Upper lobe of right lung (tissue), 1 donor: Measurements from ENCODE around the gene WDR64. TPM values are rescaled to one million over a fixed set of nuclear protein-coding genes. Genes with fewer than 3 reads are reported as not detected.

Source experiments
- ATAC-seq: fragments of 200-7000 bp; cut with Tn5 transposase; one replicate; pipeline ENCODE4 v1.9.1; 2020; ENCODE audit warnings: mild to moderate bottlenecking, moderate library complexity
- DNase-seq: peaks from one replicate; pipeline ENCODE4 v3.0.0-alpha.2; 2020
- H3K27ac ChIP-seq: fragments of 200-600 bp; one replicate; pipeline ENCODE4 v1.8.0; 2022
- H3K27me3 ChIP-seq: fragments of 200-600 bp; one replicate; pipeline ENCODE4 v1.8.0; 2022; ENCODE audit warnings: mild to moderate bottlenecking
- H3K36me3 ChIP-seq: fragments of 200-600 bp; one replicate; pipeline ENCODE4 v1.8.0; 2022
- H3K4me1 ChIP-seq: fragments of 200-600 bp; one replicate; pipeline ENCODE4 v1.8.0; 2022
- H3K4me3 ChIP-seq: fragments of 200-600 bp; one replicate; pipeline ENCODE4 v1.8.0; 2022; ENCODE audit warnings: mild to moderate bottlenecking
- H3K9me3 ChIP-seq: fragments of 200-600 bp; one replicate; pipeline ENCODE4 v1.8.0; 2022
- CTCF ChIP-seq: fragments of 200-600 bp; IDR thresholded peaks from one replicate; pipeline ENCODE4 v1.8.0; 2022; ENCODE audit warnings: antibody characterized with exemption
- intact Hi-C: fragments of 100-400 bp; cut with DNase I; formaldehyde crosslinking; loops from one replicate; pipeline ENCODE4 v1.11.0; 2022
- total RNA-seq: library from RNA; stranded (reverse); fragmentation: NEBNext Ultra II Directional; extraction: Animal tissue kit (Norgen Biotek cat#: 25700); gene quantifications from one replicate; pipeline ENCODE4 v1.2.1, GENCODE V29; 2021
- donor health status: DM: no; HTN: yes; CAD: no; lungs with severe emphysema.

The WDR64 gene
- total RNA-seq, 1 donor from 2014 or later, result not detected

DNA sequence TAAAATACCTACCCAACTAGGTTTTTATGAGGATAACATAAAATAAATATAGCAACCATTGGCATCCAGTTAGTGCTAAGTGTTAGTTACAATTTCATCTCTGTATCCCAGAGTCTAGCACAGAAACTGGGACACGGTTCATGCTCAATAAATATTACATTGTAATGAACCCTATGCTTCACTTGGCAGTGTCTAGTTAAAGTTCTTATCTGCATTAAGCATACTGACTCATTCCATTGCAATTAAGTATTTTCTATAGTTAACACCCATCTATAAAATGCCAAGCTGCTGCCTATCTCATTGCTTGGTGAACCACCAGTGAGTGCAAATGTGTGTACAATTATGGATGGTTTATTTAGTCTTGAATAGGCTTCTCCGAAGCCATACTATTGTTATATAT, 27.1 kb upstream of the WDR64 start:
- intact Hi-C loops, result no loop called here
- H3K9me3 ChIP-seq, result no peaks in the 10 kb centered on the region
- no peak for ATAC-seq
- no peak for TF ChIP-seq CTCF
- no peak overlapping the region for H3K4me3 ChIP-seq
- no peaks in the 10 kb centered on the region for H3K4me1 ChIP-seq
- H3K27me3 ChIP-seq, result no peaks in the 10 kb centered on the region
- no peaks in the 10 kb centered on the region for H3K36me3 ChIP-seq
- no peak overlapping the region for H3K27ac ChIP-seq
- no peak for DNase-seq

DNA sequence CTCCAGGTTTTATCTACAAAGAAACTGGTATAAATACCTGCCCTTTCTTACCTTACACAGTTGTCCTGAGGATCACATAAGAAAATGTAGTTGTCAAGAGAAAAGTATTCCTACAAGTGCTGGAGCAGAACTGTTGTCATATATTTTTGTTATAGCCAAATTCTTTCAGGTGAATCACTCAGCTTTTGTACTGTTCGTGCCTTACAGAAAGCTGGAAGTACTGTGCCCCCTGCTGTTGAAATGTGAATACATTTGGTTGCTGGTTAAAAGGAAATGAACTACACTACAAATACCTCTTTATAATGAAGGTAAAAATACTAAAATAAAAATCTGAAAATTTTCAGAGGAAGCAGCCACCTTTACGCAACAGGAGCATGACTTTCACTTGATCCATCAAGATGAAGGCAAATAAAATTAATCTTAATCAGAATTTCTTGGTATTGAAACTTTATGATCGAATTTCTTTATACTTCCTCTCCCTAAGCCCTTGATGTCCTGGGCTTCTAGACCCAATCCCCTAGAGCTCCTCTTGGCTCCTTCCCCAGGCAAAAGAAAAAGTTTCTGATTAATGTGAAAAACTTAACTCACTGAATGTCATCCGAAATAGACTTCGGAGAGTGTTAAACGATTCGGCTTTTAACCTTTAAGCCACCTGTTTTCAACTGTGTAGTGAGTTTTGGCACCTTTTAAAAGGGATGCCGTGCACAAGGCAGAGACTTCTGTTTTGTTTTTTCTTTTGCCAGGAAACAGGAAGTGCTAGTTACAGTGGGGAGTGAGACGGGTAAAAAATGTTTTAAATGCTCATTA, 24.4 kb upstream of the WDR64 start:
- ATAC-seq (peak; percentile 80), DNase-seq (no peak)
- H3K27ac ChIP-seq, result no peak overlapping the region
- H3K4me1 ChIP-seq, result no peaks in the 10 kb centered on the region
- no peak overlapping the region for H3K4me3 ChIP-seq
- no peaks in the 10 kb centered on the region for H3K27me3 ChIP-seq
- H3K9me3 ChIP-seq, result no peaks in the 10 kb centered on the region
- no peaks in the 10 kb centered on the region for H3K36me3 ChIP-seq
- peak; percentile 59 for TF ChIP-seq CTCF
- intact Hi-C loops, result no loop called here

DNA sequence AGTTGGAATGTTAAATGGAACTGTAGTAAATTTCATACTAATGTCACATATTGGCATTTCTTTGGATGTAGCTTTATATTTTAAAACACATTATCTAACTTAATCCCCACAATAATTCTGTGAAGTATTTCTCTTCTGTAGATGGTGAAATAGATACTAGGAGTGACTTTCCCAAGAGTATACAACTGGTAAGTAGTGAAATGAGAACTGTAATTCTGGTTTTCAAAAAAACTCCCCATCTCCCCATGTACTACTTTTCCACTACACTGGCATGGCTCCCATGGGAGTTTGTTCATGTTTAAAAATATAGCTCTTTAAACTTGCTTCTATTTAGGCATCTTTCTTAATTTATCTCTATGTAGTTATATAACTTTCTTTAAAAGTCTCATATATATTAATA, 22.1 kb upstream of the WDR64 start:
- ATAC-seq (no peak), DNase-seq (no peak)
- Histone ChIP-seq H3K4me1 (no peaks in the 10 kb centered on the region), H3K36me3 (peaks cover 3% of the 10 kb centered on the region), H3K4me3 (no peak overlapping the region), H3K27ac (no peak overlapping the region), H3K27me3 (no peaks in the 10 kb centered on the region), H3K9me3 (no peaks in the 10 kb centered on the region)
- no peak for TF ChIP-seq CTCF
- intact Hi-C loops, result no loop called here

- Histone ChIP-seq H3K4me3 (no peak overlapping the region), H3K27ac (no peak overlapping the region), H3K9me3 (no peaks in the 10 kb centered on the region), H3K4me1 (no peaks in the 10 kb centered on the region), H3K27me3 (no peaks in the 10 kb centered on the region), H3K36me3 (peaks cover 3% of the 10 kb centered on the region)
- ATAC-seq (no peak), DNase-seq (no peak)
- no peak for TF ChIP-seq CTCF
- intact Hi-C loops, result no loop called here
Measured at GRCh38 chr1:241630476-241630875, 21.6 kb upstream of the WDR64 start.

GRCh38 chr1:241630899-241631298, 21.2 kb upstream of the WDR64 start:
- H3K4me3 ChIP-seq, result no peak overlapping the region
- TF ChIP-seq CTCF, result no peak
- no peak for ATAC-seq
- no peak for DNase-seq
- no peaks in the 10 kb centered on the region for H3K9me3 ChIP-seq
- H3K36me3 ChIP-seq, result peaks cover 3% of the 10 kb centered on the region
- intact Hi-C loops, result no loop called here
- H3K27ac ChIP-seq, result no peak overlapping the region
- no peaks in the 10 kb centered on the region for H3K4me1 ChIP-seq
- no peaks in the 10 kb centered on the region for H3K27me3 ChIP-seq
